Middle frontal gyrus (tissue), 1 donor: ENCODE data around the gene RBM23.
"Not testable (repeated sequence)": the region's sequence is repeated elsewhere in the genome, so short reads cannot be mapped to it uniquely, and the experiment has no call there.

Experiments
- DNase-seq: peaks from one replicate; pipeline ENCODE4 v3.0.0-alpha.2; 2015; ENCODE audit warnings: low spot score; ENCODE audit errors: extremely low spot score

RBM23 gene

DNA sequence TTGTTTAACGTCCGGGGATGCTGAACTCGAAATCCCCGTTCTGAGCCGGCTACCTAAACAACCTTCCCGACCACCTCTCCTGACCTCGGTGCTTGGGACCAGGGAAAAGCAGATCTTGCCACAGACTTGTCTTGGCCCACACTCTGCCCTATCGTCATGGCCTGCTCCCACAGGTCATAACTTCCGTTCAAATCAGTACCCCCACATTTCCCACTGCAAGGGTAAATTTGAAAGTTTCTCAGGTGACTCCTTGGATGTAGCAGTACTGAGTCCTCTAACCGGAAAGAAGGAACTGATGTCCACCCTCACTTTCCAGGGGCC lies 612 bp upstream of the RBM23 start:
- no peak for DNase-seq

DNA sequence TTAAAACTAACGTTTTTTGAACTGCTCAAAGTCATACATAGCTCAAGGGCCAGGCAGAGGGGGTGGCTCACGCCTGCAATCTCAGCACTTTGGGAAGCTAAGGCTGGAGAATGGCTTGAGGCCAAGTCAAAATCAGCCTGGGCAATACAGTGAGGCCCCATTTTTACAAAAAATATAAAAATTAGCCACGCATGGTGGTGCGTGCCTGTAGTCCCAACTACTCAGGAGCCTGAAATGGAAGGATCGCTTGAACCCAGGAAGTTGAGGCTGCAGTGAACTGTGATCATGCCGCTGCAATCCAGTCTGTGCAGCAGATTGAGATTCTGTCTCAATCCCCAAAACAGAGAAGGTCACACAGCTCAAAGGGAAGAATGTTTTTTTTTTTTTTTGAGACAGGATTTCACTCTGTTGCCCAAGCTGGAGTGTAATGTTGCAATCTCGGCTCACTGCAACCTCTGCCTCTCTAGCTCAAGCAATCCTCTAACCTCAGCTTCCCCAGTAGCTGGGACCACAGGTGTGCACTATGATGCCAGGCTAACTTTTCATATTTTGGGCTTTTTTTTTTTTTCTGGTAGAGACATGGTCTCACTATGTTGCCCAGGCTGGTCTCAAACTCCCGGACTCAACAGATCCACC lies 2.9 kb downstream of the RBM23 start:
- DNase-seq = no peak

DNA sequence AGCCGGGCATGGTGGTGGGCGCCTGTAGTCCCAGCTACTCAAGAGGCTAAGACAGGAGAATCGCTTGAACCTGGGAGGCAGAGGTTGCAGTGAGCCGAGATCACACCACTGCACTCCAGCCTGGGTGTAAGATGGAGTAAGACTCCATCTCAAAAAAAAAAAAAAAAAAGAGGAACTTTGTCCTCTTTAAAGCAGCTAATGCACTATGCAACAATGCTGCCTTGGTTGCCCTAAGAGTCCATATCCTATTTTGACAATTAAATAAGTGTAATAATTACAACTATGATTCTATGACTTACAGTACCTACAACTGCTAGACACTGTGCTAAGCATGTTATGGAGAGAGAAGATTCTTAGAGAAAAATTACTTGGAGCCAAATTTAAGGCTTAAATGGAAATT lies 4.1 kb downstream of the RBM23 start:
- not testable (repeated sequence) for DNase-seq

DNA sequence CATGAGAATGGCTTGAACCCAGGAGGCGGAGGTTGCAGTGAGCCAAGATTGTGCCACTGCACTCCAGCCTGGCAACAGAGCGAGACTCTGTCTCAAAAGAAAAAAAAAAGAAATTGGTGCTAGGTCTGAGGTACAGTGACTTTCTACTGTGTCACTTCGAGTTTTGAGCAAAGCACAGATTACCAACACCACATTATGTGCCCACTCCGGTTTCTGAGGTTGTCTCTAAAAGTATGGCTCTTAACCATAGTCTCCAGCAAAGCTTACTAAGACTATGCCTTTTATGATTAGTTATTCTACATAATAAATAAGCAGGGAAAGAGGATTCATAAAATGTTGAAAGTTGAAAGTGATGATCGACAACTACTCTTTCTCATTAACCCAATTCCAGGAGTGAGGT lies 8.0 kb downstream of the RBM23 start:
- no peak for DNase-seq

DNA sequence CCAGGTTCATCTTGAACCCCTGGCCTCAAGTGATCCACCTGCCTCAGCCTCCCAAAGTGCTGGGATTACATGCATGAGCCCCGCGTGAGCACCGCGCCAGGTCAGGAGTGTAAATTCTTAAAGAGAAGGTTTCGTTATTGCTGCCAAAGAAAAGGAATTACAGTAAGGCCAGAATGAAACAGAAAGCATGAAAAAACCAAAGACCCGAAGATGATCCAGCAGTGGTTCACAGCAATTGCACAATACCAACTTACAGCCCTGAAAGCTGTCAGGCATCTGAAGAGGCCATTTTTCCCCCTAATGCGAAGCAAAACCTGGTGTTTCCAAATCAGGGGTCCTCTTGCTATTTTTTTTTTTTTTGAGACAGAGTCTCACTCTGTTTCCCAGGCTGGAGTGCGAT lies 10.3 kb downstream of the RBM23 start:
- DNase-seq = no peak

DNA sequence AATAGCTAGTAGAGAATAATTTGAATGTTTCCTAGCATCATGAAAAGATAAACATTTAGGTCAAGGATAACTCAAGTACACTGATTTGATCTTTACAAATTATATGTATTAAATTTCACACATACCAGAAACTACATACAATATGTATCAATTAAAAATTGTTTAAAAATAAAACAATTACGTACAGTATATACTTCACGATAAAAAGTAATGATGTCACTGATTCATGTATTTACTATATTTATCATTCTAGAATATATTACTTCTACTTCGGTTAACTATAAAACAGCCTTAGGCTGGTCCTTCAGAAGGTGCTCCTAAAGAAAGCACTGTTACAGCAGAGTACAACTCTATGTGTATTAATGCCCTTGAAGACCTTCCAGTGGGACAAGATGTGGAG lies 11.5 kb downstream of the RBM23 start:
- DNase-seq = no peak

DNA sequence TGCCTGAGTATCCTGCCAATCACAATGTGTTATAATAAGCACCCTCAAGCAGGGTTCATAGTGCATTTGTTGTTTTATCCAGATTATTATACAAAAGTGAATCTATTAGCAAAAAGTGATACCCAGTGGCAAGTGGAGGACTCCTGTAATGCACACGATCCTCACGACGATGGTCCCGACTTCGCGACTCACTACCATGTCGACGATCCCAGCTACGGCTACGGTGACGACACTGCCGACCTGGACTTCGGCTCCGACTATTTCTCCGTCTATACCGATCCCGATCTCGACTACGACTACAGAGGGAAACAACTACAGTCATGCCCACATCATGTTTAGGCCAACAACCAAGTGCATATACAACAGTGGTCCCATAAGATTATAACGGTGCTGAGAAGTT lies 12.9 kb downstream of the RBM23 start:
- DNase-seq = no peak

DNA sequence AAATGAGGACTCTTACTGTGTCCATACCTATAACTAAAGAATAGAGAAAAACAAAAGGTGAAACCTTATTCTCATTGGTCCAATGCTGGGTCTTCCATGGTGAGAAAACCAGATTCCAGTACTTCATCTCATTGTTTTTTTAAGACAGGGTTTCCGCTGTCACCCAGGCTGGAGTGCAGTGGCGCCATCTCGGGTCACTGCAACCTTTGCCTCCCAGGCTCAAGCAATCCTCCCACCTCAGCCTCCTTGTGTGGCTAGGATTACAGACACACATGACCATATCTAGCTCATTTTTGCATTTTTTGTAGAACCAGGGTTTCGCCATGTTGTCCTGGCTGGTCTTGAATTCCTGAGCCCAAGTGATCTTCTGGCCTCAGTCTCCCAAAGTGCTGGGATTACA lies 13.3 kb downstream of the RBM23 start:
- DNase-seq = no peak

DNA sequence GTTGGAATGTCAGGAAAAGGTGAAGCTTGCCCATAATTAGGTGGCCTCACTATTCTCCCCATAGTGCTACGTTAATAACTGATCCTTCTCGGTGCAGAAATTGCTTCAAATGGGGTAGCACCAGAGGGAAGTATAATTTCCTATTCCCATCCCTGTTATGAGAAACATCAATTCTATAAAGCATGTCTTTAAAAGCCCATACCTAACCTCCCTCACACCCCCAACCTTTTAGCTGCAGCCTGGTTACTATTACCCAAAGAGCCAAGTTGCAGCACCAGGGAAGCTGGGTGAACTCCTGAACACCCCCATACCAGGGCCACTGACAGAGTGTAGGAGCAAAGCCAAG lies 15.2 kb downstream of the RBM23 start:
- no peak for DNase-seq

DNA sequence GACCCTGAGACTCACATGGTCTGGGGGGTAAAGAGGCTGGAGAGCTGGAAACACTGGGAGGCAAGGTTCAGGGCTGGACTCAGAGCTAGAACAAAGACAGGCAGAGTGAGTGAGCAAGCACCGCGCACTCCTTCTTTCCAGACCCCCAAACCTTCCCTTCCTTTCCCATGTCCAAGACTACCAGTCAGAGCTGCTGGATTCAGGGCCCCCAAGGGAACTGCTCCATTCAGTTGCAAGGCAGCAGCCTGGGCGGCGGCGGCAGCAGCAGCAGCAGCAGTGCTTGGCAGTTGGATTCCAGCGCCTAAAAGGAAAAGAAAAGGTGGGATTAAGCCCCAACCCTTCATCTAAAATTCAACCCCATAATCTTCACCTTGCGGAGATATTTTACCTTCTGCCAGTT lies 17.1 kb downstream of the RBM23 start:
- DNase-seq = no peak

DNA sequence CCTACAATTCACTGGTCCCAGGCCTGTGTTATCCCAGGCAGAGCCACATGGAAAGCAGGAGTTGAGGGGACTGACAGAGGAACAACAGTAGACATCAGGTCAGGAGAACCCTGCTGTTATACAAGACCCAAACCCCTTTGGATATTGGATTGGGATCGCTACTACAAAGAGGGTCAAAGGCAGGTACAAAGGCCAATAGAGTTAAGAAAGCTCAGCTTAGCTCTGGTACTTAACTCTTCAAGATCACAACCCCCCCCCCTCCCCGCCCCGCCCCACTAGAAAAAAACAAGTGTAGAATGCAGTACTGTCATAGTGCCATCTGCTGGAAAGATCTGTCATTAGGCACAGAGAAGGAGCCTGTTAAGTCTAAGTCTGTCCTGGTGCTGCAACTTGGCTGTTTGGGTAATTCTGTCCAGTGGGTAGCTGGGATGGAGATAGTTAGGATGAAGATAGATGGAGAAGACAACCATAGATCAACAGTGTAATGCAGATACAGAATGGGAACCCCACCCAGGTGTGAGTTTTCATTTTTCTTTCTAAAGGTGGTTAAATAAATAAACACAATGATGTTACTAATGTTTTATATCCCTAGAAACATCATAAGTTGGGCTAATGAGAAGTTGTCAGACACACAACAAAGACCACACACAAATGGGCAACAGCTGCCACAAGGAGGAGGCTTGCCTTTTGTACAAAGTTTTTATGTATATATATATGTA lies 18.7 kb downstream of the RBM23 start:
- no peak for DNase-seq

DNA sequence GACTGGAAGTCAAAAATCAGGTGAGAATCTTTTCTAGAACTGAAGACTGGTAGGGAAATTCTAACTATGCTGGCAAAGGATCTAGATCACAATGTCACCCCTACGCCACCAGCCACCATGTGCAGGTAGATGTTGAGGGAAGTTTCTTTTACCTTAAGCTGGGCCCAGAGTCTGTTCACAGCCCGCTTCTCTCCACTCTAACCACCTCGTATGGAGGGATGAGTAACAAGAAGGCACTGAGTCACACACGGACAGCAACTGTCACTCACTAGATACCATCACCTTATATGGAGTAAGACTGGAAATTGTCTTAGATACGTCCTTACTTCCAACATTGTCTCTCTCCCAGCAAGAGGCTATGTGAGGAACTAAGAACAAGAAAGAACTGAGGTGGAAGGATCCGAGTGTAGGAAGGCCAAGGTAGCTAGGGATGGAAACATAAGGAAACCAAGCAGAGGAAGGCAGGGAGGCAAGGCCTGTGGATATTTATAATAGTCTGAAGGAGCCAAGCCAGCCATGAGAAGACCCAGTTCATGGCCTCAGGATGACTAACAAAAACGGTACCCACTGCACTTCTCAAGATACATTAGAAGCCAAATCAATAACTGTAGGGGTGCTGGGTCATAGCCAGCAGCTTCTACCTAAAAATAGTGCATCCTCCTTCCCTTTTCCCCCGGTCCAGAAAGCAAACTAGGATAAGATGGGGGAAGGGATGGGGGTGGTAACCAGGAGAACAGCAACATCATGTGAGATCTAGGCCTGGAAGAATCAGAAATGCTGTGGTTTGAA lies 20.5 kb downstream of the RBM23 start:
- no peak for DNase-seq

DNA sequence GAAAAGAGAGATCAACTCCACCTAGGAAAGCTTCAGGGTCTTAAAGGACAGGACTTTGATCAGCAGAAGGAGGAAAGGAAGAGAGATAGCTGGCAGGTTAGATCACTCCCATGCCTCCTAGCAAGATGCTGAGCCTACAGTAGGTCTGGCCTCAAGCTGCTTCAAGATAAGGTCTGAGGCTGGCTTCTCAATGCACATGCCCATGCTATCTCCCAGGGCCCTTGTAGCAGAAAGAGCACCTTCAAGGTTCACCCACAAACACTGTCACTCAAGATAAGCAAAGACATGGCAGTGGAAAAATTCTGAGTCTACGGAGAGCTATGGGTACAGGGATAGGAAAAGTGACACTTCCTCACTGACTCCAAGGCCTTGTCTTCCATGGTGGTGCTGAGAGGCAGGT lies 21.6 kb downstream of the RBM23 start:
- no peak for DNase-seq

DNA sequence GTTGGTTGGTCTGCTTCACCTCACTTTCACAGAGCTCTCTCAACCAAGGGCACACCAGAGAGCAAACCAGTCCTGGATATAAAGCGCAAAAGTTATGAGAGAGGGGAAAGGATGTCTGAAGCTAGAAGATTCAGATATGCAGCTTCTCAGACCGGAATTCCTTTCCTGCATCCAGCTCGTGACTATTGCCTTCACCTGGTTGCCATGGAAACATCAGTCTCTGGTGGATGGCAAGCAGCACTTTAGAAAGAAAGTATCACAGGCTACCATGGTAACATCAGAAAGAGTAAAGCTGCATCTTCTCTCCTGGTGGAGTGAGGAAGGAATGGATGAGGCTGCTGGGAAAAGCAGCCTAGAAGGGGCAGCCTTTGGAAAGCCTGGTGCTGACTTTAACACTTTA lies 22.2 kb downstream of the RBM23 start:
- no peak for DNase-seq

DNA sequence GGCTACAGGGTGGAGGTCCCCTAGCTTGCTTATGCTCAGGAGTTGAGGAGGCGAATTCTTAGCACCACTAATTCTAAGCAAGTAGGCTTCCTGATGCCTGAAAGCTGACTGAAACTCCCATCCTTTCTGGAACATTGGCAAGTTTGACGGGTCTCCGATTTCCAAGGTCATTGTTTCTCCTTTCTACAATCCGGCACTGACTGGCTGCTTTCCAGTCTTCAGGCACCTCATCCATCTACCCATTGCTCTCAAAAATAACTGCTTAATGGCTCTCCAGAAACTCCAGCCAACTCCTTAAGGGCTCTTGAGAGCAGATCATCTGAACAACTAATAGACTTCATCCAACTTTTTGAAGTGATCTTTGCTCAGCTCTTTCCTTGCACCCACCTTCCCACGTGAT lies 22.6 kb downstream of the RBM23 start:
- no peak for DNase-seq

DNA sequence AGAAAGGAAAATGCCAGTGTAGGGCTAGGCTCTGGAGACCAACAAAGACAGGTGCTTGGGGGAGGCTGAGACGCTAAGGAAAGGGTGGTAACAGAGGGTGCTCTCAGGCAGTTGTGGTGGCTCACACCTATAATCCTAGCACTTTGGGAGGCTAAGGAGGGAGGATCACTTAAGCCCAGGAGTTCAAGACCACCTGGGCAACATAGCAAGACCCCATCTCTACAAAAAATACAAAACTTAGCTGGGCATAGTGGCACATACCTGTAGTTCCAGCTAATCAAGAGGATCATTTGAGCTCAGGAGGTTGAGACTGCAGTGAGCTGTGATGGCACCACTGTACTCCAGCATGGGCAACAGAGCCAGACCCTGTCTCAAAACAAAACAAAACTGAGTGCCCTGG lies 23.5 kb downstream of the RBM23 start:
- DNase-seq = no peak

DNA sequence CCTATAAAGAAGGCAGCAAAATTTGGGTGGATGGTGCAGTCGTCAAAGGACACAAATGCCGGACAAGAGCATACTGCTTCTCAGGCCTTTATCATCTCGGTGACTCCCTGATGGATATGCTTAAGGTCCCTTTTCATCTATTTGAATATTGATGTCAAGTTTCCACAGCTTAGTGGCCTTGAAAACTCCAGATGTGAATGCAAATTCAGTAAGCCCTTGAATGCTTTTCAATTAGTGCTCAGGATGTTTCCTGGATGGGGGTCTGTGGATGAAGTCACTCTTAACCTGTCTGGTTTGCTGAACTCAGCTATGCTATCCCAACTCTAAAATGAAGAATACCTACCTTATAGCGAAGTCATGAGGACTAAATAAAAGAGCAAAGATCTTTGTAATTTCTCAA lies 25.2 kb downstream of the RBM23 start:
- DNase-seq = no peak

DNA sequence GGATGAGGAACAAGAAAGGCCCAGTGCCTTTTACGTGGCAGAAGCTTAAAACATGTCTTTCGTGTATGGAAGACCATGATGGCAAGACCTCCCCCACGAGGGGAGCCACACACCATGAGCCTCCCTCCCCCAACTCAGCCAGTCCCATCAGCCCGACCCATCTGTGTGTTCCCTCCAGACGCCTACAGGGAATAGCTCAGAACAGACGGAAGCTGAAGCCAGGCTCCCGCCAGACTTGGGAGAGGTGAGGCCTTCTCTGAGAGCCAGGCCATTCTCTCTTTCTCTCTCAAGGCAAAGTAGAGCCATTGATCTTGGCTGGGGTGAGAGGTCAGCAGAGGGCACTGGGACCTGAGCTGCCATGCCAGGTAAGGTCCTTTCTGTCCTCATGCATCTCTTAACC lies 26.5 kb downstream of the RBM23 start:
- no peak for DNase-seq

DNA sequence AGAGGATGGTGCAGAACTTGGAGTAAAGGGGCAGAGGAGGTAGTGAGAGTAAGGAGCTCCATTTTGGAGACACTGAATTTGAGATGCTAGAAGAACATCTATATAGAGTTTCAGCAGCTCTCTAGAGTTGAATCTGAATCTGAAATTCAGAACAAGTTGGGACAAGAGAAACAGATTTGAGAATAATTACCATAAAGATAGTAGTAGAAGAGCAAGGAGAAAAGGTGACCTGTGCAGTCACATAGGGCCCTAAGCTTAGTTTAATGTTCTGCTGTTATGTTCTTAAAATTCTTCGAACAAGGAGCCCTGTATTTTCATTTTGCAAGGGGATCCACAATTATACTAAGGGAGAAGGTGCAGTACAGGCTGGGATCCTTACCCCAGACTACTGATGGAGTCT lies 28.5 kb downstream of the RBM23 start:
- no peak for DNase-seq

DNA sequence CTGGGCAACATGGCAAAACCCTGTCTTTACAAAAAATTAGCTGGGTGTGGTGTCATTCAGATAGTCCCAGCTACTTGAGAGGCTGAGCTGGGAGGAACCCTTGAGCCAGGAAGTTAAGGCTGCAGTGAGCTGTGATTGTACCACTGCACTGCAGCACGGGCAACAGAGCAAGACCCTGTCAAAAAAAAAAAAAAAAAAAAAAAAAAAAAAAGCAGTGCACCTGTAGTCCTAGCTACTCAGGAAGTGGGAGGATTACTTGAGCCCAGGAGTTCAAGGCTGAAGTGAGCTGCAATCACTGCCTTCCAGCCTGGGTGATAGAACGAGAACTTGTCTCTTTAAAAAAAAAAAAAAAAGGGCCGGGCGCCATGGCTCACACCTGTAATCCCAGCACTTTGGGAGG lies 30.3 kb downstream of the RBM23 start:
- no peak for DNase-seq

DNA sequence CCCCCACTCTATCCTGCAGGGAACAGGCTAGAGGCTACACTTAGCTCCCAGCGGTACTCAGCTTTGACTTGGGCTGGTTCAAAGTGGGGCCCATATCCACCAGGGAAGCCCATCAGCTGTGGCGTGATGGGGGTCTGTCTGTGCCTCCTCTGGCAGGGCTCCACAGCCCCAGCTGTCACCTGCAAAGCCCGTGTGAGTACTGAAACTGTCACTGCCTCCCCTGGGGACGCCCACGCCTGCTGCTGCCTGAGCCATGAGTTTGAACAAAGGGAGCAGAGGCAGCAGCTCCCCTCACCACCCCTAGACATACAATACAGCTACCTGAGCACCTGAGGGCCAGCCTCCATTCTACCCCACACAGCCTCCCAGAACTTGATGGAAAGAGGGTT lies 31.0 kb downstream of the RBM23 start:
- no peak for DNase-seq

DNA sequence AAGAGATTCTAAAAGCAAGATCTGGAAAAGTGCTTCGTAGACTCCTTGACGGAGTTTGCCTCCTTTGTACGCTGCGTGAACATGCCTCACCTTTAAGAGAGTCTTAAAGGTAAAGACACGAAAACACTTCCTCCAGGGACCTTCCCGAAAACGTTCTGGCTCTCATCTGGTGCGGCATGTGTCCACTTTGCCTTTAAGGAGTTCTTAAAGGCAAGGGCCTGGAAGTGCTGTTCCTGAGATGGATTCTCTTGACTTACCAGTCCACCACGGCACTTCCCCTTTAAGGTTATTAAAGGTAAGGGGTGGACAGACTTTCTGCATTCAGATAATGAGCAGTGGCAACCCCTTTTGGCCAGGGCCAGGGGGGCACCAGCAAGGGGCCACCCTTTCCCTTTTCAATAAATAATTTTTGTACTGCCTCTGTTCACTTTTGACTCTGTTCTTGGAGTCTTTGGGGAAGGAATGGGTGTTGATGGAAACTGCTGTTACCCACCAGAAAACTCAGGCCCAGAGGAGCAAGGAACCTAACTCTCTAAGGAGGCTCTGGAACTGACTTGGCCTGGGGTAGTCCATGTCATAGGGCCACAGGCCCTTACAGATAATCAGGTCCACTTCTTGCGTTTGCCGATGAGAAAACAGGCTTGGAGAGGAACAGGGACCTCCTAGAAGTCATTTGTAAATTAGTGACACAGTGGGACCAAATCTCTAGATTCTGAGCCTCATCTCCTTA lies 31.5 kb downstream of the RBM23 start:
- DNase-seq = no peak
